ENCODE data around the gene ORC2.
"Not testable (repeated sequence)": the region's sequence is repeated elsewhere in the genome, so short reads cannot be mapped to it uniquely, and the experiment has no call there.

DNA sequence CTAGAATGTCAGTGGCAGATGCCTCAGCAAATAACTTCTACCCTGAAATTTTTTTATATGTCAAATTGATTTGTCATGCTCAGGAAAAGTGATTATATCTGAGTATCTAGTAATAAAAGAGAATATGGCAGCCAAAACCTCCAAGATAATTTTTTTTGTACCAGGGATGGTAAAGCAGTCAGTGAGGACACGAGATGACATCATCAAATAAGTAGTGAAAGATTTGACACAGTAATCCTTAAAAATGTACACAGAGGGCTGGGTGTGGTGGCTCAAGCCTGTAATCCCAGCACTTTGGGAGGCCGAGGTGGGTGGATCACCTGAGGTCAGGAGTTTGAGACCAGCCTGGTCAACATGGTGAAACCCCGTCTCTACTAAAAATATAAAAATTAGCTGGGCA lies 6.6 kb upstream of the ORC2 start:
- TF ChIP-seq, protein P1, sequence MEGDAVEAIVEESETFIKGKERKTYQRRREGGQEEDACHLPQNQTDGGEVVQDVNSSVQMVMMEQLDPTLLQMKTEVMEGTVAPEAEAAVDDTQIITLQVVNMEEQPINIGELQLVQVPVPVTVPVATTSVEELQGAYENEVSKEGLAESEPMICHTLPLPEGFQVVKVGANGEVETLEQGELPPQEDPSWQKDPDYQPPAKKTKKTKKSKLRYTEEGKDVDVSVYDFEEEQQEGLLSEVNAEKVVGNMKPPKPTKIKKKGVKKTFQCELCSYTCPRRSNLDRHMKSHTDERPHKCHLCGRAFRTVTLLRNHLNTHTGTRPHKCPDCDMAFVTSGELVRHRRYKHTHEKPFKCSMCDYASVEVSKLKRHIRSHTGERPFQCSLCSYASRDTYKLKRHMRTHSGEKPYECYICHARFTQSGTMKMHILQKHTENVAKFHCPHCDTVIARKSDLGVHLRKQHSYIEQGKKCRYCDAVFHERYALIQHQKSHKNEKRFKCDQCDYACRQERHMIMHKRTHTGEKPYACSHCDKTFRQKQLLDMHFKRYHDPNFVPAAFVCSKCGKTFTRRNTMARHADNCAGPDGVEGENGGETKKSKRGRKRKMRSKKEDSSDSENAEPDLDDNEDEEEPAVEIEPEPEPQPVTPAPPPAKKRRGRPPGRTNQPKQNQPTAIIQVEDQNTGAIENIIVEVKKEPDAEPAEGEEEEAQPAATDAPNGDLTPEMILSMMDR (IDR thresholded peaks at IDR 0.05) = not testable (repeated sequence)
- not testable (repeated sequence) for TF ChIP-seq POLR2A (IDR thresholded peaks at IDR 0.05)

All from right lobe of liver (tissue), 4 donors.